Uterus (tissue), 4 donors: ENCODE measurements around the gene UNC79. TPM values are rescaled to one million over a fixed set of nuclear protein-coding genes. Genes with fewer than 3 reads are reported as not detected.
A peak's percentile ranks its signal among the peaks of the same experiment; 100 is the strongest.

Experiments
- DNase-seq, 2 donors: peaks; one replicate each; pipeline ENCODE4 v3.0.0-alpha.2; 2019 to 2020
- H3K27ac ChIP-seq, 2 donors: fragments of 200-600 bp; sonication (generic); 1 replicate in 1 of 2; 2 replicates in 1 of 2; pipeline ENCODE4 v1.5.1; 2016 to 2018
- H3K27me3 ChIP-seq, 2 donors: fragments of 200-600 bp; sonication (generic); one replicate each; pipeline ENCODE4 v1.5.1; 2018 to 2019; ENCODE audit warnings: control low read depth in 1 of 2
- H3K36me3 ChIP-seq, 2 donors: fragments of 200-600 bp; sonication (generic); one replicate each; pipeline ENCODE4 v1.5.1; 2019; ENCODE audit warnings: control low read depth in 1 of 2
- H3K4me1 ChIP-seq, 2 donors: fragments of 200-600 bp; sonication (generic); one replicate each; pipeline ENCODE4 v1.5.1; 2018 to 2019; ENCODE audit warnings: control low read depth in 1 of 2
- H3K4me3 ChIP-seq, 2 donors: fragments of 200-600 bp; sonication (generic); 1 replicate in 1 of 2; 2 replicates in 1 of 2; pipeline ENCODE4 v1.5.1; 2018 to 2019; ENCODE audit warnings: mild to moderate bottlenecking in 1 of 2
- H3K9me3 ChIP-seq, 2 donors: fragments of 200-600 bp; sonication (generic); one replicate each; pipeline ENCODE4 v1.5.1; 2019; ENCODE audit warnings: control low read depth in 1 of 2
- CTCF ChIP-seq, 4 experiments: fragments of 200-600 bp in 2 of 4; fragments of 450-650 bp in 2 of 4; sonication (generic) in 2 of 4; IDR thresholded peaks; one replicate each; pipeline ENCODE4 v1.5.1; 2016 to 2019; ENCODE audit warnings: antibody characterized with exemption in 4 of 4, mild to moderate bottlenecking in 2 of 4, moderate library complexity in 1 of 4
- POLR2A ChIP-seq, 2 donors: fragments of 450-650 bp; IDR thresholded peaks; one replicate each; pipeline ENCODE4 v1.6.1; 2016; ENCODE audit warnings: antibody characterized with exemption in 2 of 2, mild to moderate bottlenecking in 1 of 2, moderate library complexity in 1 of 2
- intact Hi-C: fragments of 100-400 bp; cut with DNase I; formaldehyde crosslinking; loops from one replicate; pipeline ENCODE4 v1.15.1; 2023; ENCODE audit warnings: low total_unique reads
- total RNA-seq, 4 donors: library from RNA; depleted of rRNA in 3 of 4; stranded (reverse); fragments of >200 nt in 3 of 4; gene quantifications; one replicate each; pipeline versions ENCODE4 v1.1.0 to v1.2.4, GENCODE V29; 2014 to 2023
- donor health status: DM: yes; HTN: yes; CAD: no.

Gene UNC79
- total RNA-seq, 4 donors from 2014 or later = 0.24 to 0.35 TPM; not detected in 2

GRCh38 chr14:93645200-93645599, 214.5 kb downstream of the UNC79 start:
- no peak overlapping the region for H3K4me3 ChIP-seq
- TF ChIP-seq CTCF (IDR thresholded peaks at IDR 0.05) = no peak
- TF ChIP-seq POLR2A (IDR thresholded peaks at IDR 0.05) = no peak
- H3K36me3 ChIP-seq = no peaks in the 10 kb centered on the region
- H3K9me3 ChIP-seq = no peaks in the 10 kb centered on the region
- no peak for DNase-seq
- no peak overlapping the region for H3K27ac ChIP-seq
- intact Hi-C loops = no loop called here
- H3K27me3 ChIP-seq = no peaks in the 10 kb centered on the region
- H3K4me1 ChIP-seq = no peaks in the 10 kb centered on the region

GRCh38 chr14:93648440-93649168, 217.9 kb downstream of the UNC79 start:
- H3K4me1 ChIP-seq = no peaks in the 10 kb centered on the region
- no peaks in the 10 kb centered on the region for H3K9me3 ChIP-seq
- no peaks in the 10 kb centered on the region for H3K36me3 ChIP-seq
- TF ChIP-seq CTCF (IDR thresholded peaks at IDR 0.05) (peak in 3 of 4 experiments; percentile 21 to 26 (median 21)), POLR2A (IDR thresholded peaks at IDR 0.05) (no peak)
- no peak for DNase-seq
- H3K4me3 ChIP-seq = no peak overlapping the region
- no peak overlapping the region for H3K27ac ChIP-seq
- no peaks in the 10 kb centered on the region for H3K27me3 ChIP-seq
- intact Hi-C loops = no loop called here

GRCh38 chr14:93654599-93654998, 223.9 kb downstream of the UNC79 start:
- H3K9me3 ChIP-seq = no peaks in the 10 kb centered on the region
- no peak for DNase-seq
- no peak overlapping the region for H3K27ac ChIP-seq
- no peaks in the 10 kb centered on the region for H3K27me3 ChIP-seq
- H3K36me3 ChIP-seq = no peaks in the 10 kb centered on the region
- no peak overlapping the region for H3K4me3 ChIP-seq
- TF ChIP-seq CTCF (IDR thresholded peaks at IDR 0.05) (no peak), POLR2A (IDR thresholded peaks at IDR 0.05) (no peak)
- intact Hi-C loops = loop anchor here (10.0 kb wide), 1 partner anchor 130 kb away; the partner anchor contains the start of gene PRIMA1
- no peaks in the 10 kb centered on the region for H3K4me1 ChIP-seq

- intact Hi-C loops = loop anchor here (5.0 to 10.0 kb wide), 2 partner anchors 130 to 252 kb away; partner anchors contain the start of gene PRIMA1
Observed at GRCh38 chr14:93655078-93655750, 224.5 kb downstream of the UNC79 start.

More at GRCh38 chr14:93655078-93655750, 224.5 kb downstream of the UNC79 start:
- Histone ChIP-seq H3K4me1 (no peaks in the 10 kb centered on the region), H3K27me3 (no peaks in the 10 kb centered on the region), H3K27ac (no peak overlapping the region), H3K36me3 (no peaks in the 10 kb centered on the region), H3K4me3 (no peak overlapping the region), H3K9me3 (no peaks in the 10 kb centered on the region)
- TF ChIP-seq POLR2A (IDR thresholded peaks at IDR 0.05) (no peak), CTCF (IDR thresholded peaks at IDR 0.05) (peak; percentile 67 to 79 (median 73))
- DNase-seq = peak in 1 of 2 donors; percentile 53
